ENCODE data around the gene IPO11. TPM values are rescaled to one million over a fixed set of nuclear protein-coding genes. Genes with fewer than 3 reads are reported as not detected.

The IPO11 gene
- total and polyA plus RNA-seq, 2 of the 13 experiments (the other 11 are each of a cell fraction or from before 2014, with no cell fraction given) = 13.9 to 24.4 TPM

DNA sequence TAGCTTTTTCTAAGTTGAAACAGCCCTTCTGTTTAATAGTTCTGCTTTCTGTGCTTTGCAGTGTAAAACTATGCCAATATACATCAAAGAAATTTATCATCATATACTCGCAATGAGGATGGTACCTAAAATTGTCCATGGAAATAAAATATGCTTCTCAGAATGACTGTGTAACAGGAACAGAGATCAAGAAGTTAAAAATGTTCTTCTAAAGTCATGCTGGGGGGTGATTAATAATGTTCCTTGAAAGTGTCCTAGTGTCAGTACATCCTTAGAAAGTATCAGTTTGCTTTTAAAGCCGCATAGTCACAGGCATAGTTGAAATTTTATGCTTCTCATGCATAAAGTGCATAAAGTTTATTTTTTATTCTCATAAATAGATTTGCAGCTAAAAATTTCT is 162.0 kb downstream of the IPO11 start:
- in situ Hi-C loops (cut with HindIII; ENCODE audit: extremely low pct_ligation_motif_present, low pct_unique_long_range_greater_than_20kb) (no loop called here), intact Hi-C loops (cut with micrococcal nuclease; ENCODE audit: unreplicated experiment) (no loop called here)
- no peaks in the 10 kb centered on the region for H3K27me3 ChIP-seq (ENCODE audit: control insufficient read depth in 1 of 2, insufficient read depth in 2 of 2, low read length in 2 of 2)
- no peak overlapping the region for H3K27ac ChIP-seq (ENCODE audit: extremely low read length, insufficient read depth, low read length)
- no peaks in the 10 kb centered on the region for H3K9me3 ChIP-seq (ENCODE audit: low read length)
- no peak overlapping the region for H3K4me3 ChIP-seq (replicated peaks in 1 of 3; ENCODE audit: insufficient read depth in 1 of 3, low read depth in 2 of 3, low read length in 3 of 3)
- no peak for ATAC-seq
- H3K36me3 ChIP-seq (replicated peaks in 1 of 2; ENCODE audit: control insufficient read depth in 1 of 2, insufficient read depth in 2 of 2, low read length in 2 of 2) = peaks cover 0 to 4% of the 10 kb centered on the region in 2 experiments; a peak in 2 of 5 replicates
- no peaks in the 10 kb centered on the region for H4K20me1 ChIP-seq (ENCODE audit: insufficient read depth, low read length)
- no peak for FAIRE-seq
- CTCF ChIA-PET (ENCODE audit: low intra/inter-chr PET ratio, low total read pairs) = no interaction called here
- no peak overlapping the region for H3K9ac ChIP-seq (ENCODE audit: insufficient read depth, low read depth, low read length)
- no peak overlapping the region for H2AFZ ChIP-seq (ENCODE audit: low read length)
- H3K4me2 ChIP-seq (ENCODE audit: low read depth, low read length) = no peak overlapping the region
- TF ChIP-seq ZNF766 (CRISPR knock-in tag; IDR thresholded peaks at IDR 0.05; ENCODE audit: borderline replicate concordance) (no peak), ZNF598 (CRISPR knock-in tag; IDR thresholded peaks at IDR 0.05; ENCODE audit: borderline replicate concordance) (no peak), ZNF83 (CRISPR knock-in tag; IDR thresholded peaks at IDR 0.05; ENCODE audit: borderline replicate concordance) (no peak)
- no peaks in the 10 kb centered on the region for H3K4me1 ChIP-seq (ENCODE audit: insufficient read depth, low read length)
- POLR2A ChIA-PET = no interaction called here
- DNase-seq (ENCODE audit: low spot score) = no peak
- BruUV-seq (replicated peaks) = no TSS peak
- H3K79me2 ChIP-seq (ENCODE audit: insufficient read depth, low read length) = no peaks in the 10 kb centered on the region
- WGBS (ENCODE audit: low lambda C conversion rate) = 96% methylated on average over 2 of the region's 2 CpGs

DNA sequence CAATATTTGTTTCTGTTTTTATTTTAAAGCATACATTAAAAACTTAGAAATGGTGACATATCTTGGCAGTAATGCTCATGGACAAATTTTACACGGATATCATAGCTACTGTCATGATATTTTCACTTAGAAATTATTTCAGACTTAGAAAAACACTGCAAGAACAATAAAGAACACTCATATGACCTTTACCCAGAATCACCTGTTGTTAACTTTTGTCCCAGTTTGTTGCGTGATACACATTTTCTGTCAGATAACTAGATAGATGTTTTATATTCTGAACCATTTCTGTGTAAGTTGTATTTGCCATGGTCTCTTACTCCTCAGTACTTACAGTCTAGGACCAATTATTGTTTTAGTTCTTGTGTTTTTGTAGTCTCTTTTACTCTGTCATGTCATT is 162.5 kb downstream of the IPO11 start:
- Histone ChIP-seq H4K20me1 (ENCODE audit: insufficient read depth, low read length) (no peaks in the 10 kb centered on the region), H3K27ac (ENCODE audit: extremely low read length, insufficient read depth, low read length) (no peak overlapping the region), H3K4me1 (ENCODE audit: insufficient read depth, low read length) (no peaks in the 10 kb centered on the region), H2AFZ (ENCODE audit: low read length) (no peak overlapping the region), H3K9ac (ENCODE audit: insufficient read depth, low read depth, low read length) (no peak overlapping the region), H3K27me3 (ENCODE audit: control insufficient read depth in 1 of 2, insufficient read depth in 2 of 2, low read length in 2 of 2) (no peaks in the 10 kb centered on the region), H3K9me3 (ENCODE audit: low read length) (no peaks in the 10 kb centered on the region), H3K36me3 (replicated peaks in 1 of 2; ENCODE audit: control insufficient read depth in 1 of 2, insufficient read depth in 2 of 2, low read length in 2 of 2) (peaks cover 0 to 4% of the 10 kb centered on the region in 2 experiments; a peak in 2 of 5 replicates), H3K4me2 (ENCODE audit: low read depth, low read length) (no peak overlapping the region), H3K4me3 (replicated peaks in 1 of 3; ENCODE audit: insufficient read depth in 1 of 3, low read depth in 2 of 3, low read length in 3 of 3) (no peak overlapping the region), H3K79me2 (ENCODE audit: insufficient read depth, low read length) (no peaks in the 10 kb centered on the region)
- ATAC-seq (no peak), DNase-seq (ENCODE audit: low spot score) (no peak), FAIRE-seq (no peak)
- ChIA-PET POLR2A (no interaction called here), CTCF (ENCODE audit: low intra/inter-chr PET ratio, low total read pairs) (no interaction called here)
- in situ Hi-C loops (cut with HindIII; ENCODE audit: extremely low pct_ligation_motif_present, low pct_unique_long_range_greater_than_20kb) (no loop called here), intact Hi-C loops (cut with micrococcal nuclease; ENCODE audit: unreplicated experiment) (no loop called here)
- WGBS (ENCODE audit: low lambda C conversion rate) = 89% methylated on average over 2 of the region's 2 CpGs
- no TSS peak for BruUV-seq (replicated peaks)
- TF ChIP-seq, protein P1, sequence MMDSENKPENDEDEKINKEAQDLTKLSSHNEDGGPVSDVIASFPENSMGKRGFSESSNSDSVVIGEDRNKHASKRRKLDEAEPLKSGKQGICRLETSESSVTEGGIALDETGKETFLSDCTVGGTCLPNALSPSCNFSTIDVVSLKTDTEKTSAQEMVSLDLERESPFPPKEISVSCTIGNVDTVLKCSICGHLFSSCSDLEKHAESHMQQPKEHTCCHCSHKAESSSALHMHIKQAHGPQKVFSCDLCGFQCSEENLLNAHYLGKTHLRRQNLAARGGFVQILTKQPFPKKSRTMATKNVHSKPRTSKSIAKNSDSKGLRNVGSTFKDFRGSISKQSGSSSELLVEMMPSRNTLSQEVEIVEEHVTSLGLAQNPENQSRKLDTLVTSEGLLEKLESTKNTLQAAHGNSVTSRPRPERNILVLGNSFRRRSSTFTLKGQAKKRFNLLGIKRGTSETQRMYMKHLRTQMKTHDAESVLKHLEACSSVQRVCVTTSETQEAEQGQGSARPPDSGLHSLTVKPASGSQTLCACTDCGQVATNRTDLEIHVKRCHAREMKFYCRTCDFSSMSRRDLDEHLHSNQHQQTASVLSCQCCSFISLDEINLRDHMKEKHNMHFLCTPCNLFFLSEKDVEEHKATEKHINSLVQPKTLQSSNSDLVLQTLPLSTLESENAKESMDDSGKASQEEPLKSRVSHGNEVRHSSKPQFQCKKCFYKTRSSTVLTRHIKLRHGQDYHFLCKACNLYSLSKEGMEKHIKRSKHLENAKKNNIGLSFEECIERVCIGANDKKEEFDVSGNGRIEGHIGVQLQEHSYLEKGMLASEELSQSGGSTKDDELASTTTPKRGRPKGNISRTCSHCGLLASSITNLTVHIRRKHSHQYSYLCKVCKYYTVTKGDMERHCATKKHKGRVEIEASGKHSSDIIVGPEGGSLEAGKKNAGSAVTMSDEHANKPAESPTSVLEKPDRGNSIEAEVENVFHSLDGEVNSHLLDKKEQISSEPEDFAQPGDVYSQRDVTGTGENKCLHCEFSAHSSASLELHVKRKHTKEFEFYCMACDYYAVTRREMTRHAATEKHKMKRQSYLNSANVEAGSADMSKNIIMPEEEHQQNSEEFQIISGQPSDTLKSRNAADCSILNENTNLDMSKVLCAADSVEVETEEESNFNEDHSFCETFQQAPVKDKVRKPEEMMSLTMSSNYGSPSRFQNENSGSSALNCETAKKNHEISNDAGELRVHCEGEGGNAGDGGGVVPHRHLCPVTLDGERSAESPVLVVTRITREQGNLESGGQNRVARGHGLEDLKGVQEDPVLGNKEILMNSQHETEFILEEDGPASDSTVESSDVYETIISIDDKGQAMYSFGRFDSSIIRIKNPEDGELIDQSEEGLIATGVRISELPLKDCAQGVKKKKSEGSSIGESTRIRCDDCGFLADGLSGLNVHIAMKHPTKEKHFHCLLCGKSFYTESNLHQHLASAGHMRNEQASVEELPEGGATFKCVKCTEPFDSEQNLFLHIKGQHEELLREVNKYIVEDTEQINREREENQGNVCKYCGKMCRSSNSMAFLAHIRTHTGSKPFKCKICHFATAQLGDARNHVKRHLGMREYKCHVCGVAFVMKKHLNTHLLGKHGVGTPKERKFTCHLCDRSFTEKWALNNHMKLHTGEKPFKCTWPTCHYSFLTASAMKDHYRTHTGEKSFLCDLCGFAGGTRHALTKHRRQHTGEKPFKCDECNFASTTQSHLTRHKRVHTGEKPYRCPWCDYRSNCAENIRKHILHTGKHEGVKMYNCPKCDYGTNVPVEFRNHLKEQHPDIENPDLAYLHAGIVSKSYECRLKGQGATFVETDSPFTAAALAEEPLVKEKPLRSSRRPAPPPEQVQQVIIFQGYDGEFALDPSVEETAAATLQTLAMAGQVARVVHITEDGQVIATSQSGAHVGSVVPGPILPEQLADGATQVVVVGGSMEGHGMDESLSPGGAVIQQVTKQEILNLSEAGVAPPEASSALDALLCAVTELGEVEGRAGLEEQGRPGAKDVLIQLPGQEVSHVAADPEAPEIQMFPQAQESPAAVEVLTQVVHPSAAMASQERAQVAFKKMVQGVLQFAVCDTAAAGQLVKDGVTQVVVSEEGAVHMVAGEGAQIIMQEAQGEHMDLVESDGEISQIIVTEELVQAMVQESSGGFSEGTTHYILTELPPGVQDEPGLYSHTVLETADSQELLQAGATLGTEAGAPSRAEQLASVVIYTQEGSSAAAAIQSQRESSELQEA (CRISPR knock-in tag; IDR thresholded peaks at IDR 0.05; ENCODE audit: not compliant biosample characterization) = no peak
- TF ChIP-seq, protein P2, sequence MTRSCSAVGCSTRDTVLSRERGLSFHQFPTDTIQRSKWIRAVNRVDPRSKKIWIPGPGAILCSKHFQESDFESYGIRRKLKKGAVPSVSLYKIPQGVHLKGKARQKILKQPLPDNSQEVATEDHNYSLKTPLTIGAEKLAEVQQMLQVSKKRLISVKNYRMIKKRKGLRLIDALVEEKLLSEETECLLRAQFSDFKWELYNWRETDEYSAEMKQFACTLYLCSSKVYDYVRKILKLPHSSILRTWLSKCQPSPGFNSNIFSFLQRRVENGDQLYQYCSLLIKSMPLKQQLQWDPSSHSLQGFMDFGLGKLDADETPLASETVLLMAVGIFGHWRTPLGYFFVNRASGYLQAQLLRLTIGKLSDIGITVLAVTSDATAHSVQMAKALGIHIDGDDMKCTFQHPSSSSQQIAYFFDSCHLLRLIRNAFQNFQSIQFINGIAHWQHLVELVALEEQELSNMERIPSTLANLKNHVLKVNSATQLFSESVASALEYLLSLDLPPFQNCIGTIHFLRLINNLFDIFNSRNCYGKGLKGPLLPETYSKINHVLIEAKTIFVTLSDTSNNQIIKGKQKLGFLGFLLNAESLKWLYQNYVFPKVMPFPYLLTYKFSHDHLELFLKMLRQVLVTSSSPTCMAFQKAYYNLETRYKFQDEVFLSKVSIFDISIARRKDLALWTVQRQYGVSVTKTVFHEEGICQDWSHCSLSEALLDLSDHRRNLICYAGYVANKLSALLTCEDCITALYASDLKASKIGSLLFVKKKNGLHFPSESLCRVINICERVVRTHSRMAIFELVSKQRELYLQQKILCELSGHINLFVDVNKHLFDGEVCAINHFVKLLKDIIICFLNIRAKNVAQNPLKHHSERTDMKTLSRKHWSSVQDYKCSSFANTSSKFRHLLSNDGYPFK (CRISPR knock-in tag; IDR thresholded peaks at IDR 0.05; ENCODE audit: borderline replicate concordance) = no peak
- no peak for TF ChIP-seq JDP2 (CRISPR knock-in tag; IDR thresholded peaks at IDR 0.05; ENCODE audit: borderline replicate concordance)

Measured in HepG2 (cell line).